OCI-LY3 (cell line): ENCODE measurements around the gene PARD6G.

Experiments
- H2AFZ ChIP-seq: fragments of 200-600, 300-600 bp; shearing (Covaris generic); 2 replicates; pipeline ENCODE4 v1.6.0; 2014; ENCODE audit warnings: antibody characterized with exemption, low read depth, low read length
- H3K27ac ChIP-seq: fragments of 200-600, 300-600 bp; sonication (generic); 2 replicates; pipeline ENCODE4 v1.5.1; 2014; ENCODE audit warnings: mild to moderate bottlenecking, low read length, moderate library complexity, mixed read lengths
- H3K27me3 ChIP-seq: fragments of 200-600, 300-600 bp; sonication (generic); 2 replicates; pipeline ENCODE4 v1.6.1; 2014; ENCODE audit warnings: low read depth, low read length, mixed read lengths
- H3K36me3 ChIP-seq: fragments of 200-600, 300-600 bp; sonication (generic); replicated peaks from 2 replicates; pipeline ENCODE3; 2014; ENCODE audit warnings: low read depth, low read length, mixed read lengths
- H3K4me1 ChIP-seq: fragments of 300-600, 200-600 bp; sonication (generic); 2 replicates; pipeline ENCODE4 v1.6.1; 2014; ENCODE audit warnings: low read length, mixed read lengths
- H3K4me2 ChIP-seq: fragments of 200-600, 300-600 bp; sonication (generic); 2 replicates; pipeline ENCODE4 v1.6.1; 2014; ENCODE audit warnings: low read length, mixed read lengths
- H3K4me3 ChIP-seq: fragments of 300-600, 200-600 bp; sonication (generic); 2 replicates; pipeline ENCODE4 v1.5.1; 2014; ENCODE audit warnings: antibody characterized with exemption, mild to moderate bottlenecking, low read length, moderate library complexity
- H3K79me2 ChIP-seq: fragments of 300-600, 200-600 bp; shearing (Covaris generic); 2 replicates; pipeline ENCODE4 v1.6.1; 2014; ENCODE audit warnings: mild to moderate bottlenecking, low read length, mixed read lengths
- H3K9ac ChIP-seq: fragments of 300-600, 200-600 bp; shearing (Covaris generic); 2 replicates; pipeline ENCODE4 v1.6.0; 2014; ENCODE audit warnings: mild to moderate bottlenecking, low read length, moderate library complexity
- H3K9me3 ChIP-seq: fragments of 200-600, 300-600 bp; shearing (Covaris generic); 2 replicates; pipeline ENCODE4 v1.6.1; 2014; ENCODE audit warnings: low read length, mixed read lengths; ENCODE audit not compliant: insufficient read depth
- H4K20me1 ChIP-seq: fragments of 200-600, 300-600 bp; sonication (generic); 2 replicates; pipeline ENCODE4 v1.6.1; 2016; ENCODE audit warnings: low read length, mixed read lengths; ENCODE audit not compliant: insufficient read depth
- CTCF ChIP-seq: fragments of 200-600, 300-600 bp; sonication (generic); IDR thresholded peaks from 2 replicates; pipeline ENCODE4 v1.5.1; 2014; ENCODE audit warnings: antibody characterized with exemption, low read length, low read depth
- EZH2phosphoT487 ChIP-seq: fragments of 200-600 bp; shearing (Covaris generic); IDR thresholded peaks from 2 replicates; pipeline ENCODE4 v1.6.1; 2018; ENCODE audit warnings: antibody characterized with exemption, mixed run types, low read depth

Gene PARD6G

DNA sequence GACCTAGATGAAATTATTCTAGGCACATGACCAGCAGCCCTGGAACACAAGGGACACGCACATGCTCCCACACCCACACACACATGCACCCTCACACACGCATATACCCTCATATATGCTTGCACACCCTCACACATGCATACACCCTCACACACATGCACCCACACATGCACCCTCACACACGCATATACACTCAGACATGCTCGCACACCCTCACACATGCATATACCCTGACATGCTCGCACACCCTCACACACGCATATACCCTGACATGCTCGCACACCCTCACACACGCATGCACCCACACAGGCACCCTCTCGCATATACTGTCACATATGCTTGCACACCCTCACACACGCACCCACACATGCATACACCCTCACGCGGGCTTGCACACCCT is 61.8 kb downstream of the PARD6G start:
- Histone ChIP-seq H3K79me2 (no peaks in the 10 kb centered on the region), H2AFZ (no peak overlapping the region), H3K27me3 (peaks cover 60% of the 10 kb centered on the region), H4K20me1 (peaks cover 38% of the 10 kb centered on the region; the same call in 1 of the 2 replicates), H3K4me1 (peaks cover 2% of the 10 kb centered on the region), H3K4me3 (no peak overlapping the region), H3K9ac (no peak overlapping the region), H3K36me3 (no peaks in the 10 kb centered on the region), H3K9me3 (no peaks in the 10 kb centered on the region), H3K4me2 (no peak overlapping the region), H3K27ac (no peak overlapping the region)
- TF ChIP-seq CTCF (no peak), EZH2phosphoT487 (no peak)

GRCh38 chr18:80184243-80184772 is 63.0 kb downstream of the PARD6G start:
- TF ChIP-seq EZH2phosphoT487, result no peak
- no peak for TF ChIP-seq CTCF
- H3K4me1 ChIP-seq, result peaks cover 15% of the 10 kb centered on the region
- no peak overlapping the region for H3K4me2 ChIP-seq
- no peak overlapping the region for H3K4me3 ChIP-seq
- no peak overlapping the region for H3K27ac ChIP-seq
- peaks cover 59% of the 10 kb centered on the region for H3K27me3 ChIP-seq
- no peaks in the 10 kb centered on the region for H3K9me3 ChIP-seq
- H3K9ac ChIP-seq, result no peak overlapping the region
- H3K79me2 ChIP-seq, result no peaks in the 10 kb centered on the region
- H4K20me1 ChIP-seq, result peaks cover 41% of the 10 kb centered on the region; the same call in 1 of the 2 replicates
- no peaks in the 10 kb centered on the region for H3K36me3 ChIP-seq
- H2AFZ ChIP-seq, result no peak overlapping the region

DNA sequence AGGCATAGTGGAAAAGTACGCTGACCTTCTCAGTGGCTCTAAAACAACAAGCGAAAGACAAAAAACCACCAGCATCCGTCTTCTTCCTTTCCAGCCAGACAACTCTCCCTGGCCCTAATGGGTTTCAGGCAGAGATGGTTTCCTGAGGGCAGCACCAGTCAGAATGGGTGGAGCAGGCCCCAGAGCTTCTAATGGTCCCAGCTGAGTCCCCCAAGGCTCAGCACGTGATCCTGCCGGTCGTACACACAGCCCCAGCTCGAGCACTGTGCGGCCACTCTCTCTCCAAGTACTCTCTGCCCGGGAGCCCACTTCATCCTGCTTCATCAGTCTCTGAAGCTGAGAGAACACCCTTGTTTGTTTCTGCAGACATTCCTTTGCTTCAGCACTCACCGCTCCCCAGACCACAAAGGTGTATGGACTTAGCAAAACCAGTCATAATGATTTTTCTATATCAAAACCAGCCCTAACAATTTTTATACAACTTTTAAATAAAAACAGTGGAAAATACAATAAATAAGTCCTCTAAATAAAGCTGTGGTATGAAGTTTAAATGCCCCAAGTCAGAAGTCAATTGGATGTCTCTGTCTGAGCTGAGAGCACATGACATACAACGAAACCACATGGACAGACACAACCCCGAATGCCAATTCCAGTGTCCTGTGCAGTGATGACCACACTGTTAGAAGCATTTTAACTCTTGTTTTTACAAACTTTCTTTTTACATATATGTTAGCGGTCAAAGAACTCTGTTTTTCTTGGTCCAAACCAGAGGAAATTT is 63.9 kb downstream of the PARD6G start:
- peaks cover 63% of the 10 kb centered on the region for H3K27me3 ChIP-seq
- no peaks in the 10 kb centered on the region for H3K9me3 ChIP-seq
- peaks cover 41% of the 10 kb centered on the region; the same call in 1 of the 2 replicates for H4K20me1 ChIP-seq
- no peaks in the 10 kb centered on the region for H3K79me2 ChIP-seq
- TF ChIP-seq CTCF (no peak), EZH2phosphoT487 (no peak)
- no peak overlapping the region for H3K4me2 ChIP-seq
- H3K4me1 ChIP-seq, result peaks cover 21% of the 10 kb centered on the region
- no peak overlapping the region for H3K9ac ChIP-seq
- H3K4me3 ChIP-seq, result no peak overlapping the region
- no peaks in the 10 kb centered on the region for H3K36me3 ChIP-seq
- no peak overlapping the region for H2AFZ ChIP-seq
- no peak overlapping the region for H3K27ac ChIP-seq

GRCh38 chr18:80182855-80183254 is 64.5 kb downstream of the PARD6G start:
- H2AFZ ChIP-seq, result no peak overlapping the region
- H3K9ac ChIP-seq, result no peak overlapping the region
- H3K9me3 ChIP-seq, result no peaks in the 10 kb centered on the region
- no peak overlapping the region for H3K4me2 ChIP-seq
- H4K20me1 ChIP-seq, result peaks cover 42% of the 10 kb centered on the region
- no peak for TF ChIP-seq CTCF
- TF ChIP-seq EZH2phosphoT487, result no peak
- H3K36me3 ChIP-seq, result no peaks in the 10 kb centered on the region
- H3K79me2 ChIP-seq, result no peaks in the 10 kb centered on the region
- H3K27ac ChIP-seq, result no peak overlapping the region
- no peak overlapping the region for H3K4me3 ChIP-seq
- H3K4me1 ChIP-seq, result peaks cover 21% of the 10 kb centered on the region
- peaks cover 63% of the 10 kb centered on the region for H3K27me3 ChIP-seq
